C4-2B (cell line): Measurements from ENCODE around the gene ZNF547.

Source experiments
- CTCF ChIP-seq: fragments of 450-650 bp; conservative IDR thresholded peaks from 2 replicates; pipeline ENCODE4 v1.5.1; 2017; ENCODE audit warnings: mild to moderate bottlenecking
- ZFX ChIP-seq: fragments of 450-650 bp; IDR thresholded peaks from 2 replicates; pipeline ENCODE4 v1.6.1; 2017

GRCh38 chr19:57382806-57383488 lies 19.6 kb downstream of the ZNF547 start:
- TF ChIP-seq CTCF (no peak), ZFX (no peak)
